ENCODE results near the gene AKR1E2.

AKR1E2 gene

DNA sequence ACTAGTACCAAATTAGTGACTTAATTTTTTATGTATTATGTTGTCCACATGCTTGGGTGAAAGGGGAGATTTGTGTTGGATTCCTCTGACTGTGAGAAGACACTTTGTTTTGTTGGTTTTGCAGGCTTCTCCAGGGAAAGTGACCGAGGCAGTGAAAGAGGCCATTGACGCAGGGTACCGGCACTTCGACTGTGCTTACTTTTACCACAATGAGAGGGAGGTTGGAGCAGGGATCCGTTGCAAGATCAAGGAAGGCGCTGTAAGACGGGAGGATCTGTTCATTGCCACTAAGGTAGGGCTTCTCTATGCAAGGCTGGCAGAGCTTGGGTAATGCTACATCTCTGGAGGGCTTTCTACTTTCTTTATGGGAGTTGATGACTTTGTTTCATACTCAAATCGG, 4.5 kb downstream of the AKR1E2 start:
- no peak overlapping the region for H3K27ac ChIP-seq
- no peak overlapping the region for H3K9ac ChIP-seq
- H3K27me3 ChIP-seq (ENCODE audit: insufficient read depth, low read depth): no peaks in the 10 kb centered on the region
- TF ChIP-seq, protein P1, sequence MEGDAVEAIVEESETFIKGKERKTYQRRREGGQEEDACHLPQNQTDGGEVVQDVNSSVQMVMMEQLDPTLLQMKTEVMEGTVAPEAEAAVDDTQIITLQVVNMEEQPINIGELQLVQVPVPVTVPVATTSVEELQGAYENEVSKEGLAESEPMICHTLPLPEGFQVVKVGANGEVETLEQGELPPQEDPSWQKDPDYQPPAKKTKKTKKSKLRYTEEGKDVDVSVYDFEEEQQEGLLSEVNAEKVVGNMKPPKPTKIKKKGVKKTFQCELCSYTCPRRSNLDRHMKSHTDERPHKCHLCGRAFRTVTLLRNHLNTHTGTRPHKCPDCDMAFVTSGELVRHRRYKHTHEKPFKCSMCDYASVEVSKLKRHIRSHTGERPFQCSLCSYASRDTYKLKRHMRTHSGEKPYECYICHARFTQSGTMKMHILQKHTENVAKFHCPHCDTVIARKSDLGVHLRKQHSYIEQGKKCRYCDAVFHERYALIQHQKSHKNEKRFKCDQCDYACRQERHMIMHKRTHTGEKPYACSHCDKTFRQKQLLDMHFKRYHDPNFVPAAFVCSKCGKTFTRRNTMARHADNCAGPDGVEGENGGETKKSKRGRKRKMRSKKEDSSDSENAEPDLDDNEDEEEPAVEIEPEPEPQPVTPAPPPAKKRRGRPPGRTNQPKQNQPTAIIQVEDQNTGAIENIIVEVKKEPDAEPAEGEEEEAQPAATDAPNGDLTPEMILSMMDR (conservative IDR thresholded peaks at IDR 0.05; ENCODE audit: low read depth, low read length): no peak
- H2AFZ ChIP-seq (ENCODE audit: low read depth): no peak overlapping the region
- no peak overlapping the region for H3K4me2 ChIP-seq
- H3K4me3 ChIP-seq (IDR thresholded peaks at IDR 0.05; ENCODE audit: insufficient read depth, low read depth, low read length): no peak overlapping the region
- no peaks in the 10 kb centered on the region for H4K20me1 ChIP-seq (ENCODE audit: insufficient read depth)
- H3K4me1 ChIP-seq (ENCODE audit: low read depth, poor library complexity, severe bottlenecking): no peaks in the 10 kb centered on the region
- H3K36me3 ChIP-seq (ENCODE audit: insufficient read depth): no peaks in the 10 kb centered on the region
- H3K79me2 ChIP-seq (ENCODE audit: insufficient read depth, low read depth): no peaks in the 10 kb centered on the region

DNA sequence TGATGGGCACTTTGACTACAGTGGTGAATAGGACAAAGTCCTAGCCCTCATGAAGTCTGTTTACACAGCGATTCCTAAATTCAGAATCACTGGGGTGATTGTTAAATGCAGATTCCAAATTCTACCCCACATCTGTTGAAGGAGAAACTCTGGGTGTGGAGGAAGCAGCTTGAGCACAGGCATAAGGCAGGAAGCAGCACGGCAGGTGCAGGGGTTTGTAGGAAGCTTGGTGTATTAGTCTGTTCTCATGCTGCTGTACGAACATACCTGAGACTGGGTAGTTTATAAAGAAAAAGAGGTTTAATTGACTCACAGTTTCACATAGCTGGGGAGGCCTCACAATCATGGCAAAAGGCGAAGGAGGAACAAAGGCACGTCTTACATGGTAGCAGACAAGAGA, 5.1 kb downstream of the AKR1E2 start:
- Histone ChIP-seq H3K4me2 (no peak overlapping the region), H2AFZ (ENCODE audit: low read depth) (no peak overlapping the region), H3K4me3 (IDR thresholded peaks at IDR 0.05; ENCODE audit: insufficient read depth, low read depth, low read length) (no peak overlapping the region), H3K27ac (no peak overlapping the region), H4K20me1 (ENCODE audit: insufficient read depth) (no peaks in the 10 kb centered on the region), H3K36me3 (ENCODE audit: insufficient read depth) (no peaks in the 10 kb centered on the region), H3K27me3 (ENCODE audit: insufficient read depth, low read depth) (no peaks in the 10 kb centered on the region), H3K9ac (no peak overlapping the region), H3K79me2 (ENCODE audit: insufficient read depth, low read depth) (no peaks in the 10 kb centered on the region), H3K4me1 (ENCODE audit: low read depth, poor library complexity, severe bottlenecking) (no peaks in the 10 kb centered on the region)
- TF ChIP-seq, protein P1 (conservative IDR thresholded peaks at IDR 0.05; ENCODE audit: low read depth, low read length): no peak

DNA sequence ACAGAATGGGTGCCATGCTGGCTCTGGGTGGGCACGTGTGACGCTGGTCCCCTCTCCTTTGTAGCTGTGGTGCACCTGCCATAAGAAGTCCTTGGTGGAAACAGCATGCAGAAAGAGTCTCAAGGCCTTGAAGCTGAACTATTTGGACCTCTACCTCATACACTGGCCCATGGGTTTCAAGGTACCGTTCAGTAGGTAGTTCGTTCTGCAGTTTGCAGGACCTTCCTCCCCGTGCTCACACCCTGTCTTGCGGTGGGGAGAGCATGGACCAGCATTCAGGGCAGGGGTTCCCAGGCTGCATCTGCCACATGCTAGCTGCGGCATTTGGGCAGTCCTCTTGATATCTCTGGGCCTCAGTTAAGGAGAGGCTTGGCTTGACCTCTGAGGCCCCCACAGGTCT, 7.3 kb downstream of the AKR1E2 start:
- H3K4me2 ChIP-seq: no peak overlapping the region
- no peaks in the 10 kb centered on the region for H3K36me3 ChIP-seq (ENCODE audit: insufficient read depth)
- TF ChIP-seq, protein P1 (conservative IDR thresholded peaks at IDR 0.05; ENCODE audit: low read depth, low read length): no peak
- H3K4me3 ChIP-seq (IDR thresholded peaks at IDR 0.05; ENCODE audit: insufficient read depth, low read depth, low read length): no peak overlapping the region
- no peaks in the 10 kb centered on the region for H3K27me3 ChIP-seq (ENCODE audit: insufficient read depth, low read depth)
- no peaks in the 10 kb centered on the region for H3K79me2 ChIP-seq (ENCODE audit: insufficient read depth, low read depth)
- no peak overlapping the region for H2AFZ ChIP-seq (ENCODE audit: low read depth)
- no peaks in the 10 kb centered on the region for H4K20me1 ChIP-seq (ENCODE audit: insufficient read depth)
- H3K9ac ChIP-seq: no peak overlapping the region
- no peak overlapping the region for H3K27ac ChIP-seq
- no peaks in the 10 kb centered on the region for H3K4me1 ChIP-seq (ENCODE audit: low read depth, poor library complexity, severe bottlenecking)

DNA sequence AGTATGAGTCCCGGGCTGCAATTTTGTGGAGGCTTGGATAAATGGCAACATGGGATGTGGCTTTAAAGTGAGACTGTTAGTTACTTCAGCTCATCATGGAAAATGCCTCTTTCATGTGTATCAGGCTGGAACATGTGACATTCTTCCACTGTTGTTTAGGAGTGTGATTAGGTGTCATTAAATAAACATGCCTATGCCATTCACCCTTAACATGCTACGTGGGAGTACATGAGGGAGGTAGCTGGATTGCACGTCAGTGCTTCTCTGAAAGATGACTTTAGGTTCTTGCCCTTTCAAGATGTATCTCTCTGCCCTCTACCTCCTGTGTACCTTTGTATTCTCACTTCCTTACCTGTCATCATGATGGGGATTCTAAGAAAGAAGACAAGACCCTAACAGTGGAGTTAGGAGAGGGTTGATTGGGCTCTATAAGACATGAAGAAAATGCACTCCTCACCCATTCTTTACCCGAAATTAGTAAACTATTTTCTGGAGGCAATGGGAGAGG, 8.9 kb downstream of the AKR1E2 start:
- TF ChIP-seq, protein P1 (conservative IDR thresholded peaks at IDR 0.05; ENCODE audit: low read depth, low read length): no peak
- H3K27ac ChIP-seq: no peak overlapping the region
- H3K79me2 ChIP-seq (ENCODE audit: insufficient read depth, low read depth): no peaks in the 10 kb centered on the region
- H3K27me3 ChIP-seq (ENCODE audit: insufficient read depth, low read depth): no peaks in the 10 kb centered on the region
- no peaks in the 10 kb centered on the region for H4K20me1 ChIP-seq (ENCODE audit: insufficient read depth)
- H3K4me3 ChIP-seq (IDR thresholded peaks at IDR 0.05; ENCODE audit: insufficient read depth, low read depth, low read length): no peak overlapping the region
- no peaks in the 10 kb centered on the region for H3K4me1 ChIP-seq (ENCODE audit: low read depth, poor library complexity, severe bottlenecking)
- no peaks in the 10 kb centered on the region for H3K36me3 ChIP-seq (ENCODE audit: insufficient read depth)
- H3K4me2 ChIP-seq: no peak overlapping the region
- H3K9ac ChIP-seq: no peak overlapping the region
- H2AFZ ChIP-seq (ENCODE audit: low read depth): no peak overlapping the region
